ENCODE measurements around the gene SLC45A3.
"Not testable (repeated sequence)": the region's sequence is repeated elsewhere in the genome, so short reads cannot be mapped to it uniquely, and the experiment has no call there.

SLC45A3 gene

GRCh38 chr1:205720740-205721139 is 40.4 kb upstream of the SLC45A3 start:
- H3K36me3 ChIP-seq (ENCODE audit: control insufficient read depth in 2 of 2, insufficient read depth in 1 of 2, low read length in 2 of 2), result peaks cover 79 to 94% of the 10 kb centered on the region in 2 experiments
- H3K27ac ChIP-seq (ENCODE audit: extremely low read depth, low read depth, low read length); POLR2A ChIA-PET; H3K4me3 ChIP-seq (ENCODE audit: low read depth, low read length); H3K4me1 ChIP-seq (ENCODE audit: control insufficient read depth, insufficient read depth, low read length); H3K9me3 ChIP-seq (ENCODE audit: control insufficient read depth, insufficient read depth, low read depth, low read length): not testable (repeated sequence)
- CTCF ChIA-PET, result interaction anchor here (0.7 to 9.2 kb wide), 4 partner anchors 9 to 316 kb away, joined by 4 to 94 read pairs (median 8); no protein-coding TSS in a partner anchor
- TF ChIP-seq ZNF580 (tag by site-specific recombination; IDR thresholded peaks at IDR 0.05) (0 out of 2 replicates have a peak, but pooled peaks have one; percentile 32), ZNF146 (tag by site-specific recombination; IDR thresholded peaks at IDR 0.05) (peak; percentile 99), ZNF202 (tag by site-specific recombination; IDR thresholded peaks at IDR 0.05; ENCODE audit: borderline replicate concordance) (0 out of 2 replicates have a peak, but pooled peaks have one; percentile 64), ZNF121 (tag by site-specific recombination; IDR thresholded peaks at IDR 0.05) (0 out of 2 replicates have a peak, but pooled peaks have one; percentile 15)
- TF ChIP-seq, protein P1, sequence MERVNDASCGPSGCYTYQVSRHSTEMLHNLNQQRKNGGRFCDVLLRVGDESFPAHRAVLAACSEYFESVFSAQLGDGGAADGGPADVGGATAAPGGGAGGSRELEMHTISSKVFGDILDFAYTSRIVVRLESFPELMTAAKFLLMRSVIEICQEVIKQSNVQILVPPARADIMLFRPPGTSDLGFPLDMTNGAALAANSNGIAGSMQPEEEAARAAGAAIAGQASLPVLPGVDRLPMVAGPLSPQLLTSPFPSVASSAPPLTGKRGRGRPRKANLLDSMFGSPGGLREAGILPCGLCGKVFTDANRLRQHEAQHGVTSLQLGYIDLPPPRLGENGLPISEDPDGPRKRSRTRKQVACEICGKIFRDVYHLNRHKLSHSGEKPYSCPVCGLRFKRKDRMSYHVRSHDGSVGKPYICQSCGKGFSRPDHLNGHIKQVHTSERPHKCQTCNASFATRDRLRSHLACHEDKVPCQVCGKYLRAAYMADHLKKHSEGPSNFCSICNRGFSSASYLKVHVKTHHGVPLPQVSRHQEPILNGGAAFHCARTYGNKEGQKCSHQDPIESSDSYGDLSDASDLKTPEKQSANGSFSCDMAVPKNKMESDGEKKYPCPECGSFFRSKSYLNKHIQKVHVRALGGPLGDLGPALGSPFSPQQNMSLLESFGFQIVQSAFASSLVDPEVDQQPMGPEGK (tag by site-specific recombination; IDR thresholded peaks at IDR 0.05), result 0 out of 2 replicates have a peak, but pooled peaks have one; percentile 15

- H3K27ac ChIP-seq (ENCODE audit: extremely low read depth, low read depth, low read length), result no peak overlapping the region
- H3K9me3 ChIP-seq (ENCODE audit: control insufficient read depth, insufficient read depth, low read depth, low read length), result no peaks in the 10 kb centered on the region
- ChIA-PET POLR2A (no interaction called here), CTCF (interaction anchor here (9.2 kb wide), 1 partner anchor 8 kb away, joined by 94 read pairs; no protein-coding TSS in a partner anchor)
- H3K36me3 ChIP-seq (ENCODE audit: control insufficient read depth in 2 of 2, insufficient read depth in 1 of 2, low read length in 2 of 2), result peaks cover 80 to 91% of the 10 kb centered on the region in 2 experiments
- H3K4me3 ChIP-seq (ENCODE audit: low read depth, low read length), result no peak overlapping the region
- TF ChIP-seq ZNF792 (tag by site-specific recombination; IDR thresholded peaks at IDR 0.05), result no peak
- TF ChIP-seq ZBTB20 (tag by site-specific recombination; IDR thresholded peaks at IDR 0.05), result no peak
- TF ChIP-seq, protein P2, sequence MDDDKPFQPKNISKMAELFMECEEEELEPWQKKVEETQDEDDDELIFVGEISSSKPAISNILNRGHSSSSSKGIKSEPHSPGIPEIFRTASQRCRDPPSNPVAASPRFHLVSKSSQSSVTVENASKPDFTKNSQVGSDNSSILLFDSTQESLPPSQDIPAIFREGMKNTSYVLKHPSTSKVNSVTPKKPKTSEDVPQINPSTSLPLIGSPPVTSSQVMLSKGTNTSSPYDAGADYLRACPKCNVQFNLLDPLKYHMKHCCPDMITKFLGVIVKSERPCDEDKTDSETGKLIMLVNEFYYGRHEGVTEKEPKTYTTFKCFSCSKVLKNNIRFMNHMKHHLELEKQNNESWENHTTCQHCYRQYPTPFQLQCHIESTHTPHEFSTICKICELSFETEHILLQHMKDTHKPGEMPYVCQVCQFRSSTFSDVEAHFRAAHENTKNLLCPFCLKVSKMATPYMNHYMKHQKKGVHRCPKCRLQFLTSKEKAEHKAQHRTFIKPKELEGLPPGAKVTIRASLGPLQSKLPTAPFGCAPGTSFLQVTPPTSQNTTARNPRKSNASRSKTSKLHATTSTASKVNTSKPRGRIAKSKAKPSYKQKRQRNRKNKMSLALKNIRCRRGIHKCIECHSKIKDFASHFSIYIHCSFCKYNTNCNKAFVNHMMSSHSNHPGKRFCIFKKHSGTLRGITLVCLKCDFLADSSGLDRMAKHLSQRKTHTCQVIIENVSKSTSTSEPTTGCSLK (tag by site-specific recombination; IDR thresholded peaks at IDR 0.05), result no peak
- no peak for TF ChIP-seq ZNF664 (tag by site-specific recombination; IDR thresholded peaks at IDR 0.05)
- no peak for TF ChIP-seq MYNN (tag by site-specific recombination; IDR thresholded peaks at IDR 0.05; ENCODE audit: borderline replicate concordance)
- no peak for TF ChIP-seq ZNF132 (tag by site-specific recombination; IDR thresholded peaks at IDR 0.05; ENCODE audit: borderline replicate concordance)
- TF ChIP-seq ZNF140 (tag by site-specific recombination; IDR thresholded peaks at IDR 0.05), result no peak
- TF ChIP-seq KLF16 (tag by site-specific recombination; IDR thresholded peaks at IDR 0.05), result no peak
- TF ChIP-seq ZNF394 (tag by site-specific recombination; IDR thresholded peaks at IDR 0.05; ENCODE audit: borderline replicate concordance), result no peak
- TF ChIP-seq HOXA7 (CRISPR knock-in tag; IDR thresholded peaks at IDR 0.05; ENCODE audit: borderline replicate concordance), result no peak
- TF ChIP-seq, protein P3, sequence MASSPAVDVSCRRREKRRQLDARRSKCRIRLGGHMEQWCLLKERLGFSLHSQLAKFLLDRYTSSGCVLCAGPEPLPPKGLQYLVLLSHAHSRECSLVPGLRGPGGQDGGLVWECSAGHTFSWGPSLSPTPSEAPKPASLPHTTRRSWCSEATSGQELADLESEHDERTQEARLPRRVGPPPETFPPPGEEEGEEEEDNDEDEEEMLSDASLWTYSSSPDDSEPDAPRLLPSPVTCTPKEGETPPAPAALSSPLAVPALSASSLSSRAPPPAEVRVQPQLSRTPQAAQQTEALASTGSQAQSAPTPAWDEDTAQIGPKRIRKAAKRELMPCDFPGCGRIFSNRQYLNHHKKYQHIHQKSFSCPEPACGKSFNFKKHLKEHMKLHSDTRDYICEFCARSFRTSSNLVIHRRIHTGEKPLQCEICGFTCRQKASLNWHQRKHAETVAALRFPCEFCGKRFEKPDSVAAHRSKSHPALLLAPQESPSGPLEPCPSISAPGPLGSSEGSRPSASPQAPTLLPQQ (tag by site-specific recombination; IDR thresholded peaks at IDR 0.05), result no peak
- TF ChIP-seq, protein P4, sequence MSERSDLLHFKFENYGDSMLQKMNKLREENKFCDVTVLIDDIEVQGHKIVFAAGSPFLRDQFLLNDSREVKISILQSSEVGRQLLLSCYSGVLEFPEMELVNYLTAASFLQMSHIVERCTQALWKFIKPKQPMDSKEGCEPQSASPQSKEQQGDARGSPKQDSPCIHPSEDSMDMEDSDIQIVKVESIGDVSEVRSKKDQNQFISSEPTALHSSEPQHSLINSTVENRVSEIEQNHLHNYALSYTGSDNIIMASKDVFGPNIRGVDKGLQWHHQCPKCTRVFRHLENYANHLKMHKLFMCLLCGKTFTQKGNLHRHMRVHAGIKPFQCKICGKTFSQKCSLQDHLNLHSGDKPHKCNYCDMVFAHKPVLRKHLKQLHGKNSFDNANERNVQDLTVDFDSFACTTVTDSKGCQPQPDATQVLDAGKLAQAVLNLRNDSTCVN (tag by site-specific recombination; optimal IDR thresholded peaks at IDR 0.05), result no peak
- no peak for TF ChIP-seq ZNF629 (tag by site-specific recombination; IDR thresholded peaks at IDR 0.05)
- no peak for TF ChIP-seq PRDM1 (tag by site-specific recombination; IDR thresholded peaks at IDR 0.05)
- no peak for TF ChIP-seq ZFP37 (tag by site-specific recombination; IDR thresholded peaks at IDR 0.05)
- no peak for TF ChIP-seq ZNF561 (tag by site-specific recombination; IDR thresholded peaks at IDR 0.05; ENCODE audit: borderline replicate concordance)
- no peak for TF ChIP-seq ZNF175 (tag by site-specific recombination; IDR thresholded peaks at IDR 0.05)
- peaks cover 5% of the 10 kb centered on the region for H3K4me1 ChIP-seq (ENCODE audit: control insufficient read depth, insufficient read depth, low read length)
These were observed 39.5 kb upstream of the SLC45A3 start for GRCh38 chr1:205719762-205720161.
